SK-N-SH treated with all-trans-retinoic acid at 6 μM for 48 hours (cell line): ENCODE data around the gene ENTPD2.
A peak's percentile ranks its signal among the peaks of the same experiment; 100 is the strongest.

ENCODE experiments used
- ATAC-seq: fragments of 200-7000 bp; cut with Tn5 transposase; 3 replicates; pipeline ENCODE4 v1.9.1; 2020; ENCODE audit warnings: mild to moderate bottlenecking, moderate library complexity
- ARNTL ChIP-seq: fragments of 450-650 bp; formaldehyde crosslinking; IDR thresholded peaks from 2 replicates; pipeline ENCODE4 v1.5.0; 2020; ENCODE audit warnings: low read depth, mild to moderate bottlenecking, moderate library complexity, borderline replicate concordance
- BACH2 ChIP-seq: fragments of 250-450 bp; sonication (Bioruptor Pico); IDR thresholded peaks from 2 replicates; pipeline ENCODE4 v1.9.0; 2021; ENCODE audit warnings: mild to moderate bottlenecking, borderline replicate concordance
- CSDC2 ChIP-seq: fragments of 250-450 bp; sonication (Bioruptor Pico); IDR thresholded peaks from 2 replicates; pipeline ENCODE4 v1.5.0; 2020; ENCODE audit warnings: mild to moderate bottlenecking, moderate library complexity
- ESRRG ChIP-seq: fragments of 250-450 bp; sonication (Bioruptor Pico); IDR thresholded peaks from 2 replicates; pipeline ENCODE4 v1.6.1; 2021; ENCODE audit warnings: mild to moderate bottlenecking
- GLIS3 ChIP-seq: fragments of 250-450 bp; sonication (Bioruptor Pico); IDR thresholded peaks from 2 replicates; pipeline ENCODE4 v1.5.0; 2020; ENCODE audit warnings: mild to moderate bottlenecking, moderate library complexity
- ISL1 ChIP-seq: fragments of 250-450 bp; sonication (Bioruptor Pico); IDR thresholded peaks from 2 replicates; pipeline ENCODE4 v2.1.2; 2022; ENCODE audit warnings: mild to moderate bottlenecking, moderate library complexity
- OSR1 ChIP-seq: fragments of 250-450 bp; sonication (Bioruptor Pico); IDR thresholded peaks from 2 replicates; pipeline ENCODE4 v1.8.0; 2022; ENCODE audit warnings: moderate library complexity, mild to moderate bottlenecking, inconsistent platforms
- PATZ1 ChIP-seq: fragments of 250-450 bp; sonication (Bioruptor Pico); IDR thresholded peaks from 2 replicates; pipeline ENCODE4 v1.8.0; 2020; ENCODE audit warnings: mild to moderate bottlenecking, moderate library complexity, borderline replicate concordance
- POU6F1 ChIP-seq: fragments of 250-450 bp; sonication (Bioruptor Pico); IDR thresholded peaks from 2 replicates; pipeline ENCODE4 v1.8.0; 2021; ENCODE audit warnings: low read depth, mild to moderate bottlenecking, moderate library complexity, borderline replicate concordance
- PPARA ChIP-seq: fragments of 250-450 bp; sonication (Bioruptor Pico); IDR thresholded peaks from 2 replicates; pipeline ENCODE4 v1.5.0; 2020; ENCODE audit warnings: mild to moderate bottlenecking, borderline replicate concordance
- RARB ChIP-seq: fragments of 250-450 bp; sonication (Bioruptor Pico); IDR thresholded peaks from 2 replicates; pipeline ENCODE4 v1.8.0; 2021; ENCODE audit warnings: mild to moderate bottlenecking, moderate library complexity
- SNAI2 ChIP-seq: fragments of 250-450 bp; sonication (Bioruptor Pico); IDR thresholded peaks from 2 replicates; pipeline ENCODE4 v1.5.0; 2020; ENCODE audit warnings: mild to moderate bottlenecking, moderate library complexity
- TCF4 ChIP-seq: fragments of 250-450 bp; sonication (Bioruptor Pico); IDR thresholded peaks from 2 replicates; pipeline ENCODE4 v1.8.0; 2021; ENCODE audit warnings: mild to moderate bottlenecking, moderate library complexity, borderline replicate concordance
- TOX ChIP-seq: fragments of 250-450 bp; sonication (Bioruptor Pico); IDR thresholded peaks from 2 replicates; pipeline ENCODE4 v1.8.0; 2021; ENCODE audit warnings: mild to moderate bottlenecking, moderate library complexity, borderline replicate concordance
- ZFP3 ChIP-seq: fragments of 250-450 bp; sonication (Bioruptor Pico); IDR thresholded peaks from 2 replicates; pipeline ENCODE4 v1.5.0; 2020; ENCODE audit warnings: mild to moderate bottlenecking, moderate library complexity
- ZNF565 ChIP-seq: fragments of 450-650 bp; formaldehyde crosslinking; conservative IDR thresholded peaks from 2 replicates; pipeline ENCODE4 v1.5.0; 2020; ENCODE audit warnings: low read depth, mild to moderate bottlenecking, moderate library complexity
- ZNF70 ChIP-seq: fragments of 450-650 bp; formaldehyde crosslinking; IDR thresholded peaks from 2 replicates; pipeline ENCODE4 v1.5.0; 2020; ENCODE audit warnings: mild to moderate bottlenecking, moderate library complexity
- ZNF8 ChIP-seq: fragments of 450-650 bp; formaldehyde crosslinking; IDR thresholded peaks from 2 replicates; pipeline ENCODE4 v1.5.0; 2020; ENCODE audit warnings: mild to moderate bottlenecking, moderate library complexity
- TF ChIP-seq, protein P1 (sequence below): fragments of 250-450 bp; sonication (Bioruptor Pico); IDR thresholded peaks from 2 replicates; pipeline ENCODE4 v1.5.1; 2021; ENCODE audit warnings: mild to moderate bottlenecking, moderate library complexity
- TF ChIP-seq, protein P2 (sequence below): fragments of 250-450 bp; sonication (Bioruptor Pico); IDR thresholded peaks from 2 replicates; pipeline ENCODE4 v1.5.1; 2020; ENCODE audit warnings: low read depth, mild to moderate bottlenecking, moderate library complexity
- TF ChIP-seq, protein P3 (sequence below): fragments of 250-450 bp; sonication (Bioruptor Pico); IDR thresholded peaks from 2 replicates; pipeline ENCODE4 v1.5.0; 2020; ENCODE audit warnings: mild to moderate bottlenecking, moderate library complexity

ENTPD2 gene

GRCh38 chr9:137089232-137089947 lies 35.5 kb upstream of the ENTPD2 start:
- no peak for ATAC-seq

DNA sequence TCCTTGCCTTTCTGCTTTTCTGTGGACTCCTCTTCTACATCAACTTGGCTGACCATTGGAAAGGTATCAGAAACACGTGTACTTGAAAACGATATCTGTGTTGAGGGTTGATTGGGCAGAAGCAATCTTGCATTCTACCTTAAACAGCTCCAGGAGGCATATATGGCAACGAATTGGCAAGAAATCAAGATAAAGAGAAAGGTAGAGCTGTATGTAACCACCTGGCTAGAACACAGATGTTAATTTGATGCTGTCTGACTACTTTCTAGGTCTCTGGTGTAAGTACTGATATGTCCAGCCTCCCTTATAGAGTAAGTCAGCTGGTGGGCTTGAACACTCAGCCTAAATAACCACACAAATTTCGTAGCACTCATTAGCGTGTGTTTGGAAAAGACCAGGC lies 34.3 kb upstream of the ENTPD2 start:
- ATAC-seq = no peak
- TF ChIP-seq RARB (CRISPR knock-in tag) = no peak
- no peak for TF ChIP-seq SNAI2
- TF ChIP-seq ZNF70 (CRISPR knock-in tag) = no peak
- no peak for TF ChIP-seq ARNTL (CRISPR knock-in tag)
- TF ChIP-seq, protein P1, sequence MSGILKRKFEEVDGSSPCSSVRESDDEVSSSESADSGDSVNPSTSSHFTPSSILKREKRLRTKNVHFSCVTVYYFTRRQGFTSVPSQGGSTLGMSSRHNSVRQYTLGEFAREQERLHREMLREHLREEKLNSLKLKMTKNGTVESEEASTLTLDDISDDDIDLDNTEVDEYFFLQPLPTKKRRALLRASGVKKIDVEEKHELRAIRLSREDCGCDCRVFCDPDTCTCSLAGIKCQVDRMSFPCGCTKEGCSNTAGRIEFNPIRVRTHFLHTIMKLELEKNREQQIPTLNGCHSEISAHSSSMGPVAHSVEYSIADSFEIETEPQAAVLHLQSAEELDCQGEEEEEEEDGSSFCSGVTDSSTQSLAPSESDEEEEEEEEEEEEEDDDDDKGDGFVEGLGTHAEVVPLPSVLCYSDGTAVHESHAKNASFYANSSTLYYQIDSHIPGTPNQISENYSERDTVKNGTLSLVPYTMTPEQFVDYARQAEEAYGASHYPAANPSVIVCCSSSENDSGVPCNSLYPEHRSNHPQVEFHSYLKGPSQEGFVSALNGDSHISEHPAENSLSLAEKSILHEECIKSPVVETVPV (CRISPR knock-in tag) = no peak
- no peak for TF ChIP-seq ZNF565 (CRISPR knock-in tag)
- no peak for TF ChIP-seq ESRRG (CRISPR knock-in tag)
- TF ChIP-seq, all 23 proteins: peak for 0

More at GRCh38 chr9:137089232-137089947, 35.5 kb upstream of the ENTPD2 start:
- no peak for TF ChIP-seq GLIS3
- TF ChIP-seq OSR1 (CRISPR knock-in tag) = no peak
- no peak for TF ChIP-seq CSDC2 (CRISPR knock-in tag)

- ATAC-seq = no peak
- TF ChIP-seq ESRRG (CRISPR knock-in tag) = no peak
- TF ChIP-seq ZFP3 (CRISPR knock-in tag) = no peak
- no peak for TF ChIP-seq BACH2 (CRISPR knock-in tag)
- no peak for TF ChIP-seq SNAI2
- TF ChIP-seq, protein P2, sequence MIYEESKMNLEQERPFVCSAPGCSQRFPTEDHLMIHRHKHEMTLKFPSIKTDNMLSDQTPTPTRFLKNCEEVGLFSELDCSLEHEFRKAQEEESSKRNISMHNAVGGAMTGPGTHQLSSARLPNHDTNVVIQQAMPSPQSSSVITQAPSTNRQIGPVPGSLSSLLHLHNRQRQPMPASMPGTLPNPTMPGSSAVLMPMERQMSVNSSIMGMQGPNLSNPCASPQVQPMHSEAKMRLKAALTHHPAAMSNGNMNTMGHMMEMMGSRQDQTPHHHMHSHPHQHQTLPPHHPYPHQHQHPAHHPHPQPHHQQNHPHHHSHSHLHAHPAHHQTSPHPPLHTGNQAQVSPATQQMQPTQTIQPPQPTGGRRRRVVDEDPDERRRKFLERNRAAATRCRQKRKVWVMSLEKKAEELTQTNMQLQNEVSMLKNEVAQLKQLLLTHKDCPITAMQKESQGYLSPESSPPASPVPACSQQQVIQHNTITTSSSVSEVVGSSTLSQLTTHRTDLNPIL = no peak
- TF ChIP-seq, protein P3, sequence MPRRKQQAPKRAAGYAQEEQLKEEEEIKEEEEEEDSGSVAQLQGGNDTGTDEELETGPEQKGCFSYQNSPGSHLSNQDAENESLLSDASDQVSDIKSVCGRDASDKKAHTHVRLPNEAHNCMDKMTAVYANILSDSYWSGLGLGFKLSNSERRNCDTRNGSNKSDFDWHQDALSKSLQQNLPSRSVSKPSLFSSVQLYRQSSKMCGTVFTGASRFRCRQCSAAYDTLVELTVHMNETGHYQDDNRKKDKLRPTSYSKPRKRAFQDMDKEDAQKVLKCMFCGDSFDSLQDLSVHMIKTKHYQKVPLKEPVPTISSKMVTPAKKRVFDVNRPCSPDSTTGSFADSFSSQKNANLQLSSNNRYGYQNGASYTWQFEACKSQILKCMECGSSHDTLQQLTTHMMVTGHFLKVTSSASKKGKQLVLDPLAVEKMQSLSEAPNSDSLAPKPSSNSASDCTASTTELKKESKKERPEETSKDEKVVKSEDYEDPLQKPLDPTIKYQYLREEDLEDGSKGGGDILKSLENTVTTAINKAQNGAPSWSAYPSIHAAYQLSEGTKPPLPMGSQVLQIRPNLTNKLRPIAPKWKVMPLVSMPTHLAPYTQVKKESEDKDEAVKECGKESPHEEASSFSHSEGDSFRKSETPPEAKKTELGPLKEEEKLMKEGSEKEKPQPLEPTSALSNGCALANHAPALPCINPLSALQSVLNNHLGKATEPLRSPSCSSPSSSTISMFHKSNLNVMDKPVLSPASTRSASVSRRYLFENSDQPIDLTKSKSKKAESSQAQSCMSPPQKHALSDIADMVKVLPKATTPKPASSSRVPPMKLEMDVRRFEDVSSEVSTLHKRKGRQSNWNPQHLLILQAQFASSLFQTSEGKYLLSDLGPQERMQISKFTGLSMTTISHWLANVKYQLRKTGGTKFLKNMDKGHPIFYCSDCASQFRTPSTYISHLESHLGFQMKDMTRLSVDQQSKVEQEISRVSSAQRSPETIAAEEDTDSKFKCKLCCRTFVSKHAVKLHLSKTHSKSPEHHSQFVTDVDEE = no peak
- TF ChIP-seq ZNF565 (CRISPR knock-in tag) = no peak
- TF ChIP-seq ISL1 (CRISPR knock-in tag) = no peak
- no peak for TF ChIP-seq TCF4 (CRISPR knock-in tag)
- TF ChIP-seq, protein P1 (CRISPR knock-in tag) = no peak
- TF ChIP-seq GLIS3 = no peak
- TF ChIP-seq ARNTL (CRISPR knock-in tag) = no peak
- TF ChIP-seq ZNF70 (CRISPR knock-in tag) = no peak
- no peak for TF ChIP-seq ZNF8 (CRISPR knock-in tag)
- TF ChIP-seq, all 23 proteins: peak for 0
Measured at GRCh38 chr9:137087409-137087925, 33.6 kb upstream of the ENTPD2 start.

DNA sequence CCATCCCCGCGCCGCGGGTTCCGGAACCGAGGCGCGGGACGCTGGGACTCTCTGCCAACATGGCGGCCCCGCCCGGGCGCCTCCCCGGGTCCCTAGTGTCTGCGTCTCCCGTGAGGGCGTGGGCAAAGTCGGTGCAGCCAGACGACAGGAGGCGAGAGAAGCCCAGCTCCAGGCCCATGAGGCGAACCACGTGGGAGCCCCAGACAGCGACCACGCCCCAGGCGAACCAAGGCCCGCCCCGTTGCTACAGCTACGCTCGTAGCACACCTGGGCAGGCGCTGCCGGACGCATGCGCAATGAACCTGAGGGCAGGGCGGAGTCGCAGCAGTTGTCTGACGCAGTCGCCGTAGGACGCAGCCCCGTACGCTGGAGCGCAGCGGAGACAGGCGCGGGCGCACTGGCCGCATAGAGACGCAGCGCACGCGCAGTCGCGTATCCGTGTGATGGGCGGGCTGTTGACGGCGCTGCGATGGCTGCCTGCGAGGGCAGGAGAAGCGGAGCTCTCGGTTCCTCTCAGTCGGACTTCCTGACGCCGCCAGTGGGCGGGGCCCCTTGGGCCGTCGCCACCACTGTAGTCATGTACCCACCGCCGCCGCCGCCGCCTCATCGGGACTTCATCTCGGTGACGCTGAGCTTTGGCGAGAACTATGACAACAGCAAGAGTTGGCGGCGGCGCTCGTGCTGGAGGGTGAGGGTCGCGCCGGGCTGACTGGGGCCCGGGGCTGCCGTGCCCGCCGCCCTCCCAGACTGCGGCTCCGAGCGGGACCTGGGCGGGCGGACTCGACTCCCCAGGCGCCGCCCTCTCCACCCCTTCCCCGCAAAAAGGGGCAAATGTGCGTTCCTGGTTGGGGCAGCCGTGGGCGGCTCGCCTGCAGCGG lies 32.9 kb upstream of the ENTPD2 start, which contains the start of gene MAN1B1:
Gene MAN1B1 (plus strand): TSS at position 455 of the 878 bp plus-strand sequence. CDS start 15 bp downstream, at position 470.
- ATAC-seq = peak; percentile 86
- TF ChIP-seq PATZ1 (CRISPR knock-in tag) = no peak
- no peak for TF ChIP-seq ZNF70 (CRISPR knock-in tag)
- peak; percentile 96 for TF ChIP-seq ZNF565 (CRISPR knock-in tag)
- TF ChIP-seq POU6F1 (CRISPR knock-in tag) = no peak
- no peak for TF ChIP-seq PPARA (CRISPR knock-in tag)
- no peak for TF ChIP-seq TOX (CRISPR knock-in tag)
- TF ChIP-seq CSDC2 (CRISPR knock-in tag) = no peak
